Heart left ventricle (tissue), 16 donors: ENCODE data around the gene GALNT9. TPM values are rescaled to one million over a fixed set of nuclear protein-coding genes. Genes with fewer than 3 reads are reported as not detected.

Source experiments
- ATAC-seq, 4 donors: fragments of 200-7000 bp; cut with Tn5 transposase; one replicate each; pipeline ENCODE4 v1.9.1; 2020 to 2022; ENCODE audit warnings: moderate library complexity in 4 of 4, mild to moderate bottlenecking in 3 of 4, moderate number of reproducible peaks in 1 of 4
- DNase-seq, 5 donors: peaks; one replicate each; pipeline ENCODE4 v3.0.0-alpha.2; 2020
- H3K27ac ChIP-seq, 12 donors: fragments of 200-600 bp; sonication (generic) in 4 of 12; one replicate each; pipeline versions ENCODE4 v1.5.0 to v1.8.0; 2016 to 2022; ENCODE audit warnings: mild to moderate bottlenecking in 2 of 12
- H3K27me3 ChIP-seq, 9 donors: fragments of 200-600 bp; sonication (generic) in 2 of 9; one replicate each; pipeline versions ENCODE4 v1.5.1 to v1.8.0; 2016 to 2022; ENCODE audit warnings: mild to moderate bottlenecking in 3 of 9
- H3K36me3 ChIP-seq, 9 donors: fragments of 200-600 bp; sonication (generic) in 2 of 9; one replicate each; pipeline versions ENCODE4 v1.5.0 to v1.8.0; 2018 to 2022; ENCODE audit warnings: mild to moderate bottlenecking in 2 of 9
- H3K4me1 ChIP-seq, 12 donors: fragments of 200-600 bp; sonication (generic) in 4 of 12; one replicate each; pipeline versions ENCODE4 v1.5.0 to v1.8.0; 2016 to 2022; ENCODE audit warnings: mild to moderate bottlenecking in 3 of 12
- H3K4me3 ChIP-seq, 12 donors: fragments of 200-600 bp; sonication (generic) in 4 of 12; one replicate each; pipeline versions ENCODE4 v1.5.0 to v1.8.0; 2017 to 2022; ENCODE audit warnings: mild to moderate bottlenecking in 9 of 12, moderate library complexity in 4 of 12
- H3K9me3 ChIP-seq, 12 donors: fragments of 200-600 bp; sonication (generic) in 4 of 12; one replicate each; pipeline versions ENCODE4 v1.5.0 to v1.8.0; 2016 to 2022; ENCODE audit warnings: mild to moderate bottlenecking in 1 of 12
- CTCF ChIP-seq, 12 donors: fragments of 200-600 bp; sonication (generic) in 4 of 12; IDR thresholded peaks; one replicate each; pipeline versions ENCODE4 v1.5.0 to v1.8.0; 2018 to 2022; ENCODE audit warnings: antibody characterized with exemption in 12 of 12, mild to moderate bottlenecking in 5 of 12
- POLR2A ChIP-seq, 2 donors: fragments of 450-650 bp; IDR thresholded peaks; one replicate each; pipeline ENCODE4 v1.6.1; 2017; ENCODE audit warnings: antibody characterized with exemption in 2 of 2, mild to moderate bottlenecking in 2 of 2, moderate library complexity in 2 of 2
- WGBS, 4 donors: extraction: QIAGEN DNeasy Blood & Tissue Kit in 2 of 4; methylation state at CpG; one replicate each; pipeline versions ENCODE4 v1.1.5 to v1.1.7; 2013 to 2018; 5-methylcytosine and 5-hydroxymethylcytosine counted together
- intact Hi-C, 10 donors: fragments of 100-400 bp; cut with DNase I; formaldehyde crosslinking; loops; one replicate each; pipeline versions ENCODE4 v1.11.1 to v1.14.2; 2022
- polyA plus RNA-seq, 2 donors: library from polyadenylated mRNA; stranded (reverse); fragments of 200-250 nt; gene quantifications; one replicate each; pipeline ENCODE4 v1.2.3, GENCODE V29; 2013
- total RNA-seq, 9 donors: library from RNA; depleted of rRNA in 2 of 9; stranded (reverse); fragments of >200 nt in 2 of 9; fragmentation: NEBNext Ultra II Directional in 3 of 9; extraction: Animal tissue kit (Norgen Biotek cat#: 25700) in 3 of 9; gene quantifications; one replicate each; pipeline versions ENCODE4 v1.1.0 to v1.2.4, GENCODE V29; 2016 to 2023
- donor health status: ischemic (EF 13 %, LVEDD 7.1; RV severe dilation, severe dysfunction).
- donor health status: healthy with polysubstance abuse.
- donor health status: DM: no; HTN: yes; CAD: no.
- donor health status: DM: no; HTN: no; CAD: no.
- donor health status: ischemic (EF 25% LVEDD 6.9; RV normal size, moderate dysfunction).
- donor health status: ischemic (EF 25% LVEDD 5.7; RV mildly dilated, moderate dysfunction).
- donor health status: healthy.
- donor health status: DM: yes; HTN: yes; CAD: no.
- donor health status: ischemic (EF 35%, LVEDD 5.7; RV mildly dilated, moderate dysfunction).
- donor health status: nonischemic (EF 11% LVEDD 7.7; RV severe dilation, severe dysfunction).
- donor health status: DM: yes; HTN: yes; CAD: no.
- donor health status: PGD.
- donor health status: ischemic (EF 29% LVEDD 5.4; RV normal size, mild dysfunction).
- donor health status: nonischemic (EF 23%, LVEDD 6.1; RV moderate dilation, normal function).

GALNT9 gene
- total and polyA plus RNA-seq, 11 donors: 10.3 TPM; not detected in 10

GRCh38 chr12:132174839-132175490 lies 154.4 kb downstream of the GALNT9 start:
- Histone ChIP-seq H3K4me3 (no peak overlapping the region), H3K4me1 (no peaks in the 10 kb centered on the region), H3K36me3 (no peaks in the 10 kb centered on the region), H3K27ac (no peak overlapping the region), H3K27me3 (peaks cover 8 to 97% (median 18%) of the 10 kb centered on the region in 9 donors), H3K9me3 (no peaks in the 10 kb centered on the region)
- ATAC-seq: no peak
- intact Hi-C loops: no loop called here
- TF ChIP-seq CTCF (IDR thresholded peaks at IDR 0.05): no peak
- no peak for TF ChIP-seq POLR2A (IDR thresholded peaks at IDR 0.05)
- peak in 3 of 5 donors; percentile 6 to 32 (median 13) for DNase-seq
- WGBS, 4 donors: 57 to 67% (median 63%) methylated on average over 23 to 25 of the region's 25 CpGs

- H3K27ac ChIP-seq: no peak overlapping the region
- intact Hi-C loops: no loop called here
- TF ChIP-seq POLR2A (IDR thresholded peaks at IDR 0.05): no peak
- no peak for TF ChIP-seq CTCF (IDR thresholded peaks at IDR 0.05)
- WGBS, 4 donors: 77 to 86% (median 80%) methylated on average over 22 to 30 of the region's 30 CpGs
- no peaks in the 10 kb centered on the region for H3K9me3 ChIP-seq
- H3K4me3 ChIP-seq: no peak overlapping the region
- no peaks in the 10 kb centered on the region for H3K4me1 ChIP-seq
- ATAC-seq (no peak), DNase-seq (peak in 3 of 5 donors; percentile 12 to 53 (median 16))
- peaks cover 6 to 90% (median 16%) of the 10 kb centered on the region in 9 donors for H3K27me3 ChIP-seq
- no peaks in the 10 kb centered on the region for H3K36me3 ChIP-seq
These were observed 155.2 kb downstream of the GALNT9 start for GRCh38 chr12:132174015-132174838.

GRCh38 chr12:132173135-132174014 lies 156.0 kb downstream of the GALNT9 start:
- no peak for ATAC-seq
- H3K27ac ChIP-seq: no peak overlapping the region
- WGBS, 4 donors: 73 to 77% (median 76%) methylated on average over 34 to 35 of the region's 35 CpGs

More at GRCh38 chr12:132173135-132174014, 156.0 kb downstream of the GALNT9 start:
- no peak for TF ChIP-seq CTCF (IDR thresholded peaks at IDR 0.05)
- TF ChIP-seq POLR2A (IDR thresholded peaks at IDR 0.05): no peak
- peak in 3 of 5 donors; percentile 11 to 52 (median 19) for DNase-seq
- H3K4me1 ChIP-seq: no peaks in the 10 kb centered on the region
- intact Hi-C loops: no loop called here
- H3K27me3 ChIP-seq: peaks cover 4 to 88% (median 16%) of the 10 kb centered on the region in 9 donors
- no peaks in the 10 kb centered on the region for H3K36me3 ChIP-seq
- H3K9me3 ChIP-seq: no peaks in the 10 kb centered on the region
- H3K4me3 ChIP-seq: no peak overlapping the region
